SK-N-SH (cell line): ENCODE data around the gene FRMD1.

Experiments
- CTCF ChIP-seq: fragments of 200-600 bp; sonication (generic); IDR thresholded peaks from 2 replicates; pipeline ENCODE4 v1.6.1; 2017; ENCODE audit warnings: antibody characterized with exemption, mild to moderate bottlenecking, moderate library complexity
- NRF1 ChIP-seq: IDR thresholded peaks from 2 replicates; pipeline ENCODE4 v1.6.1; 2012; ENCODE audit warnings: low read depth, mild to moderate bottlenecking, low read length
- RFX5 ChIP-seq: IDR thresholded peaks from 2 replicates; pipeline ENCODE4 v1.6.1; 2012; ENCODE audit warnings: mild to moderate bottlenecking, improper control_type of control experiment, low read length
- SIN3A ChIP-seq: IDR thresholded peaks from 2 replicates; pipeline ENCODE4 v1.6.1; 2012; ENCODE audit warnings: low read depth, mild to moderate bottlenecking, low read length, moderate library complexity, borderline replicate concordance
- SMC3 ChIP-seq: IDR thresholded peaks from 2 replicates; pipeline ENCODE4 v1.6.1; 2012; ENCODE audit warnings: low read depth, low read length, improper control_type of control experiment
- USF2 ChIP-seq: fragments of 150-350 bp; IDR thresholded peaks from 2 replicates; pipeline ENCODE4 v1.6.1; 2017; ENCODE audit warnings: antibody characterized with exemption, low read length, low read depth, borderline replicate concordance
- YY1 ChIP-seq: IDR thresholded peaks from 2 replicates; pipeline ENCODE4 v1.4.0; 2012; ENCODE audit warnings: low read depth, mild to moderate bottlenecking

DNA sequence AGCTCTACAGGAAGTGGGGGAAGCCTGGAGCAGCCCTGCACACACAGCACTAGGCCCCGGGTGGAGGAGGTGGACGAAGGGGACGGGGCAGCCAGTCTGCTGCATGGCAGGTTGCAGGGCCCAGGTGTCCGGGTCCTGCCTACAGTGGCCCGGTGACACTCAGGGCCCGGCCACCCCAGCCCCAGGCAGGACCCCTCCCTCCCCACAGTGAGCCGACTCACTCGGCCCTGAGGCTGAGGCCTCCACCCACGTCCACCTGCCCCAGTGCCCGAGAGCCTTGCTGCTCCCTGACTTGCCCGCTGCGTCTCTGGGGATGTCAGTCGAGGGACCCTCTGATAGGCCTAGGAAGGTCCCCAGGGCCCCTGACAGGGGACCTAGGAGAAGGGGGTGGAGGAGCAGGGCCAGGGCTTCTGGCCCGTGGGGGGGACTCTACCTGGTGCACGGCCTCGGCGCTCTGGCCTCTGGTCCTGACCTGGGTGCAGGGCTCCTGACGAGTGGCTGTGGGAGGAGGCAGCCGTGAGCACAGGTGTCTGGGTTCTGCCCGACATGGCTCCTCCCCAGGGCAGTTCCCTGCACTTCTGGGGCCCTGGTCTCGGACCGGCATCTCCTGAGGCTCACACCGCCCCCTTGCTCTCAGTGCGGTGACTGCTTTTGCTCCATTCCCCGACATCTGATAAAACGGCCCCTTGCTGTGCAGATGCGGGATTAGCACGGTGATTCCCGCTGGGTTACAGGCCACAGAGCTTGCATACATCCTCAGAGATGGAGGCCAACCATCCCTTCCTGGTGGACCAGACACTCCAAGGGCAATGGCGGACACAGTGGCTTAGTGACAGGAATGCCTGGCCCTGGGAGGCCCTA is 20.1 kb downstream of the FRMD1 start:
- TF ChIP-seq CTCF (no peak), SIN3A (no peak), NRF1 (no peak), RFX5 (no peak), YY1 (no peak), SMC3 (no peak), USF2 (no peak)
